Measurements from ENCODE around the gene SCYGR4. TPM values are rescaled to one million over a fixed set of nuclear protein-coding genes. Genes with fewer than 3 reads are reported as not detected.

SCYGR4 gene
- total RNA-seq, 1 donor from 2014 or later = not detected

DNA sequence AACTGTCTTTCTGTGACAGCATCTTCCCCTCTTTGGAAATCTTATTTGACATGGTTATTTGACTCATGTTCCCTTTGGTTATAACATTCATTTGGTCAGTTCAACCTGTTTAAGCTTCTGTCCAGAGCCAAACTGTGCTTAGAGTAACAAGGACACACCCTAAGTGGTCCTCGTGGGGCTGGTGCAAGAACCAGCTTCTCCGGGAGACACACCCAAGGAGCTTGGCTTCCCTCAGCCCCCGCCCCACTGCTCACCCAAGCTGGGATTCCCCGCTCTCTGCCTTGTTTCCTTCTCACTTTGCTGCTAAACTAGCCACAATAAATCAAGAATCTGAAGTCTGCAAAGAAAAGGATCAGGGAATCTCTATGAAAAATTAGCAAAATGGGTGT lies 4.0 kb upstream of the SCYGR4 start:
- DNase-seq (ENCODE audit: low spot score in 2 of 2) (no peak), FAIRE-seq (no peak)

DNA sequence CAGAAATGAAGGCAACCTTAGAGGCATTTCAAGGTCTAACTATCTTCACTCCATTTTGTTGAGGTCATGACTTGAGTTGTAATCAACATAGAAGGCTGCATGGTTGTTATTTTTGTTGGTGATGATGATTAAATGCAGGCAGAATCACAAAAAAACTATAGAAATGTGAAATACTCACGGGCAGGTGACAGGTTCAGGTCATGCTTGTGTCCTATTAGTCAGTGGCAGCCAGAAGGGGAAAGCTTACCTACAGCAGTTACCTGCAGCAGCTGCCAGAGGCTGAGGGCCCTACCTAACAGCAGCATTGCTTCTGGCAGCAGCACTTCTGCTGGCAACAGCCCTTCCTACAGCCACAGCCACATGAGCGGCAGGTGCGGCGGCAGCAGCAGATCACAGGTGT lies 3.1 kb upstream of the SCYGR4 start:
- FAIRE-seq (no peak), DNase-seq (ENCODE audit: low spot score in 2 of 2) (no peak)

DNA sequence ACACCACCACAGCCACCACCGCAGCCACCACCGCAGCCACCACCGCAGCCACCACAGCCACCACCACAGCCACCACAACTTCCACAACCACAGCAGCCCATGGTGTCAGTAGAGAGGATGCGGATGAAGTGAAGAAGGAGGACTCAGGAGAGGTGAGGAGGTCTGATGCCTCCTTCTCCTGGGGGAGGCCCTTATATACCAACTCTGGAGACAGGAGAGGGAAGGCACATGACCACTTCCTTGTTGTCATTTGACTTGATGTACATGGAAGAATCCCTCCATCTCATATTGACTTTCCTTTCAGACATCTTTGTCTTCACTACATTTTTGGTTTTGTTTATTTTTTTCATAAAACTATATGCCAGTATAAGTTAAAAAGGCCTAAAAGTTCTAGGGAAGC lies 2.6 kb upstream of the SCYGR4 start, which contains the start of gene SCYGR3:
SCYGR3 (minus strand) TSS at position 101 of the 400 bp plus-strand sequence; CDS start at position 101, 0 bp downstream.
- FAIRE-seq (no peak), DNase-seq (ENCODE audit: low spot score in 2 of 2) (no peak)

DNA sequence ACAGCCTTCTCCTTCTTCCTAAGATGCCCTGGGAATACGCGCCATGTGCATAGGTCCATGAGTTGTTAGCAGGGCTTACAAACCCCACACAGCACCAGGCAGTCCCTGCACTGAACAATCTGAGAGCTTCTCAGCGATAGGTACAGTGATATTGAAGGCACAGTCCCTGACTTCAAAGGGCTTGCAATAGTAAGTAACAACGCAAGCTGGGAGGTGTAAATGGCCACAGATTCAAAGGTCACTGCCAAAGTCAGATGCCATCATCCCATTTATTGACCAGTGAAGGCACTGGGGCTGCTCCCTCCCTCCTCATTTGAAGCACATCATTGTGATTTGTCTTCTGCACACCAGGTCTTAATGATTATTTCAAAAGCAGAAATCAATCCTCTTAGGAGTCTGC lies 2.1 kb upstream of the SCYGR4 start:
- no peak for DNase-seq (ENCODE audit: low spot score in 2 of 2)
- FAIRE-seq = no peak

DNA sequence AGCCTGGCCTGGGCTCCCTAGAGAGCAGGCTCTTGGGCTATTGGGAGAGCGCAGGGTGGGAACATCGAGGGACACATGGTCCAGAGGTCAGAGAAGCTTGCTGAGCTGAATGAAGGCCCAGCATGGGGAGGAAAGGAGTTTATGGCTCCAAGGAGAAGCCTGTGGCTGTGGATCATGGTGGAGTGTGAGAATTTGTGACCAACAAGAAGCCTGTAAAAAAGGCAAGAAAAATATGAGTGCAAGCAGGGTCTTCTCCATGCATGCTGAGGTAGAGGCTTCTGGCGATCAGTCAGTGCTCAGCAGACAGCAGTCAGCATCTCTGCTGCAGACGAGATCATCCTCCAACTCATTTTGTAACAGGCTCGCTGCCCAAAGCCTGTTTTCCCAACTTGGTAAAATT lies 1.4 kb upstream of the SCYGR4 start:
- FAIRE-seq (no peak), DNase-seq (ENCODE audit: low spot score in 2 of 2) (no peak)

DNA sequence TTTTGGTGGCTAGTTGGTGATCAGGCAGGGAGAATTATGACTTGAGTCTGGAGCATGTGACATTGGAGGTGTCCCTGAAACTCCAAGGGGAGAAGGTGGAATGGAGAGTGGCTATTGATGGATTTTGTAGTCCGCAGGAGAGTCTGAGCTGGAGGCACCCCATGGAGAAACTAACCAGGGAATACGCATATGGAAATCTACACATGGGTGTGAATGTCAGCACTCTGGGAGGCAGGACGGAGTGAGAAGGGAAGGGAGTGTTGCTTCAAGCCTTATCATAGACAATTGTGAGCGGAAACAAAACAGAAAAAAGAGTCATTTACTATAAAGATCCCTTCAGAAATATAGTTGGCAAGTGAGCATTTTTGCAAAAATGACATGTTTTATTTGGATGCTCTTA lies 667 bp upstream of the SCYGR4 start:
- DNase-seq (ENCODE audit: low spot score in 2 of 2) (no peak), FAIRE-seq (no peak)

DNA sequence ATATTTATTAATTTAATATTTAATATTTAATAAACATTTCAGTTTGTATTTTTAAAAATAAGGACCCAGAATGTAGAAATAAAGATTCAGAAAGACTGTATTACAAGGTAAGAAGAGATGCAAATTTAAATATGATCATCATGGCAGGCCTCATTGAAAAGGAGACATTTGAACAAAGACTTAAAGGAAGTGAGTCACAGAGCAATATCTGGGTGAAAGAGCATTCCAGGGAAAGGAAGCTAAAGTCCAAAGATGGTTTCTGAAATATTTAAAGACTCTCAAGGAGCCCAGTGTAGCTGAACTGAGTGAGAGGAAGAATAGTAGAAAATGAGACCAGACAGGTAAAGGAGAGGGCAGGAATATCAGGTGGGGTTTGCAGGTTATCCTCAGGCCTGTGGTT lies 5.9 kb downstream of the SCYGR4 start:
- DNase-seq (ENCODE audit: low spot score in 2 of 2) (no peak), FAIRE-seq (no peak)

DNA sequence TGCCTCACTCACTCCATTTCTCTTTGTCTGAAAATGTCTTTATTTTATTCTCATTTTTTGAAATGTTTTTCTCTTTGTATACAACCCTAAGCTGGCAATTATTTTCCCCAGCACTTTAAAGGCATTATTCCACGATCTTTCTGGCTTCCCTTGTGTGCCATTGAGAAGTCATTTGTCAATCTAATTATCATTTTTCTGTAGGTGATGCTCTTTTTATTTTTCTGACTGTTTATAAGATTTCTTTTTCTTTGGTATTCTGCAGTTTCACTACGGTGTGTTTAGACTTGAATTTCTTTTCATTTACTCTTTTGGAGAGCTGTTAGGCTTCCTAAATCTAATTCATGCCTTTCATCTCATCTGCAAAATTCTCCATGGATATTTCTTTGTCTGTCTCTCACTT lies 8.1 kb downstream of the SCYGR4 start:
- FAIRE-seq (no peak), DNase-seq (ENCODE audit: low spot score in 2 of 2) (no peak)

DNA sequence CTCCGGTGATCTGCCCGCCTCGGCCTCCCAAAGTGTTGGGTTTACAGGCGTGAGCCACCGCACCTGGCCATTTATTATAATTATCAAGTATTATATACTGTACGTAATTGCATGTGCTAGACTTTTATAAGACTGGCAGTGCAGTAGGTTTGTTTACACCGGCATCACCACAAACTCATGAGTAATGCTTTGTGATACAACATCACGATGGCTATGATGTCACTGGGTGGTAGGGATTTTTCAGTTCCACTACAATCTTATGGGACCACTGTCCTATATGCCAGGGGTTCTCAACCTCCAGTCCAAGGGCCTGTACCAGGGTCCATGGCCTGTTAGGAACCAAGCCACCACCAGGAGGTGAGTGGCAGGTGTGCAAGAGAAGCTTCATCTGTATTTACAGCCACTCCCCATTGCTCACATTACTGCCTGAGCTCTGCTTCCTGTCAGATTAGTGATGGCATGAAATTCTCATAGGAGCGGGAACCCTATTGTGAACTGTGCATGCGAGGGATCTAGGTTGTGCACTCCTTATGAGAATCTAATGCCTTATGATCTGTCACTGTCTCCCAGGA lies 9.4 kb downstream of the SCYGR4 start:
- DNase-seq (ENCODE audit: low spot score in 2 of 2) (no peak), FAIRE-seq (no peak)

DNA sequence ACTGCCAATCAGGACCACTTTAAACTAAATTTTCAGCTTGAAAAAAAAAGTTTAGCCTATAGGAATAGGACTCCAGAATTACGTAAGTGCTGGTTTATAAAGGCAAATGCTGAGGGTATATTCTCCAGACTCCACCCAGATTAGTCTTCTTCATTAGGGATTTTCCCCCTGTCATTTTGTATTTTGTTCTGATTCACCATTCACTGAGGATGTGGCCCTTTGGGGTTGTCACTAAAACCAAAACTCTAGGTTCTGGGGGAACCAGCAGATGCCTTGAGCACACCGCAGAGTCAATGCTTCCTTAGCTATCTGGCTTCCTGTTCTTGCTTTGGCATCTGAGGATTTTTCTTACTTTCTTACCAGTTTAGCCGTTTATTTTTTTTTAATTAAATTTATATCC lies 10.5 kb downstream of the SCYGR4 start:
- no peak for FAIRE-seq
- no peak for DNase-seq (ENCODE audit: low spot score in 2 of 2)

DNA sequence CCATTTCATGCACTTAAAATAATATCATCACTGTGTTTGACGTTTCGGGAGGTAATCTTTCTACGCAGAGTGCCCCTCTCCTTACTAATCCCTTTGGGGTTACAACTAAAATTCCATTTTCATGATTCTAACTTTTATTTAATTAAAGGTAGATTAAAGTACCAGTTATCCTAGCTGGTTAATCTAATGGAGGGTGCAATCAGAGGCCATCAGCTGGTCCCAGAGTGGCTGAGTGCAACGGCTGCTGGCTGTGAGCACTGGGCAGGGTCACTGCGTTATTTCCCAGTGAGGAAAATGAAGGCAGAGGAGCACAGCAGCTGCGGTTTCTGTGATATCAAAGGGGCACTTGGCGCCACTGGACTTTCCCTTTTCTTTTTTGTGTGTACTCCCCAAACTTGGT lies 12.1 kb downstream of the SCYGR4 start:
- FAIRE-seq = no peak
- no peak for DNase-seq (ENCODE audit: low spot score in 2 of 2)

DNA sequence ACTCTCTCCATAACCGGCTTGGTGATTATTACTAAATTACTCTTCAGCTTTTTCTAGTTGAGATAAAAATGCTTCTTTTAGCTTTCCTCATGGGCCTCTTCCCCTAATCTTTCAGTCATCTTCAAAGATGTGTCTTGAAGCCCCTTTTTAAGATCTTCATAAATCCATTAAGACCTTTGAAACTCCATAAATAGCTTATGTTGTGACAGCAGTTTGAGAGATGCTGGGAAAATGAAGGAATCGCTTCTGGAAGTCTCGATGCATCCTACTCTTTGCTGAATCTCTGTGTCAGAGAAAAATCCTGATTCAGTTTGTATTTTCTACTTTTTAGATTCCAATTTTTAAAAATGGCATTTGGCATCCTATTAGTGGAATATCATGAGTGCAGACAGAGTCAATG lies 13.0 kb downstream of the SCYGR4 start:
- DNase-seq (ENCODE audit: low spot score in 2 of 2) (no peak), FAIRE-seq (no peak)

DNA sequence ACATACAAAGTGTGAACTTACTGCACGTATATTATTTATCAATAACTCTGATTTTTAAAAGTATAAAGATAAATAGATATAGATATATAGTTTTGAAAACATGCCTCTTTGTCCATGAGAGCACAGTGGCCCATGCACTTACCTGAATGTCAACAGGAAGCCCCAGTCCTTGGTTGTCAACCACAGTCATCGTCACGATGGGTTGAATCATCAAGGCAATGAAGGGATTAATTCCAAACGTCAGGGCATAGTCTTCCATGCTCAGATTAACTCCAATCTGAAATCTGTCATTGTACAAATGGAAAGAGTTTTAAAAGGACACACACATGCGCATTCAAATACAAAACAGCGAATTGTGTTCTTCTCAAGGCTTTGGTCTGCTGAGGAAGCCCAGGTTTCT lies 15.5 kb downstream of the SCYGR4 start:
- FAIRE-seq = no peak
- no peak for DNase-seq (ENCODE audit: low spot score in 2 of 2)

DNA sequence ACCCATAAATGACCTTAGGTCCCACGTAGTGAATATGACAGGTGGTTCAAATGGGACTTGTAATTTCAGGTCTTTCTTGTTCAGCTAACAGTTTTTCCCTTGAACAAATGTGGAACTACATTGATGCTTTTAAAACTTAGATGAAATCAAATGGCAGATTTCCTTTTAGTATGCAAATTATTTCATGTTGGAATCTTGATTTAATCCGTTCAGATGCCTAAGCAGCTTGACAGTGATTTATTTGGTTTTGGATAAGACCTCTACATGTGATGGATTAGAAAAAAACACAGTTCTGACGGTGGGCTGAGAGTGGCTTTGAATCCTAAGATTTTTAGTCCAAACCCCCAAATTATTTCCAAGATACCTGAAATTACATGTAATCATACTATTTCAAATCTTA lies 16.9 kb downstream of the SCYGR4 start:
- DNase-seq (ENCODE audit: low spot score in 2 of 2) = no peak
- FAIRE-seq = no peak

DNA sequence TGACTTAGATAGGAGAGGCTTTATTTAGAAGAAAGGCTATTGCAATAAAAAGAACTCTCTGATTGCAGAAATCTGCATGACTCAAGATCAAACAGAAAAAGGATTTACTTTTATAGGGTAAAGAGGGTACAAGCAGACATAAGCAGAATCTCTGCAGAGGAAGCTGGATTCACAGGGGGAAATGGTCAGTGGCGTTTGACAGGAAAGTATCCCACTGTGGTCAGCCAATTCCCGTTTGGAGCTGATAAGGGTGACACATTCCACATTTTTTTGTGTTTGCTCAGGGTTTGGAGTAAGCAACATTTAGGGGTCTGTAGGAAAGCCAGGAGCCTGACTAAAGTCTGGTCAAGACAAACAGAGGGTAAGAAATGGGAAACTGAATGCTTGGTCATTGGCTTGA lies 25.4 kb downstream of the SCYGR4 start:
- FAIRE-seq (no peak), DNase-seq (ENCODE audit: low spot score in 2 of 2) (no peak)

DNA sequence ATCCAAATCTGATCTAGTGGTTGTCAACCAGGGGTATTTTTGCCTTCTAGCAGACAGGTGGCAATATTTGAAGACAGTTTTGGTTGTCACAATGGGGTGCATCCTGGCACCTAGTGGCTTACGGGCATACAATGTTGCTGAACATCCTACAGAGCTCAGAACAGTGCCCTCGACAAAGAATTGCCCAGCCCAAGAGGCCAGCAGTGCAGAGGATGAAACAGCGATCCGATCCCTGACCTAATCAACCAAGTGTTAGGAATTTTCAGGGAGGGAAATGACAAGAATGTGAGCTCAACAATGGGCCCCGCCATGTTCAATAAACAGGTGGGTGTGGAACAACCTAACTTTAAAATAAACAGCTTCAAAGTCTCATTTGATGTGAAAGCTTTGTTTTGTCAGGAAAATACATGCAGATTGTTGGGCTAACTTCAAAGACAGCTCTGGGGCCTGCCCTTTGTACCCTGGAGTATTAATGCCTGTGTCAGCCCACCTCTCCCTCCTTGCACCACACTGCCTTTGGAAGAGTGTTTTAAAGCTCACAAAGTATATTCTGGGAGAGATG lies 26.8 kb downstream of the SCYGR4 start:
- DNase-seq (ENCODE audit: low spot score in 2 of 2) (no peak), FAIRE-seq (no peak)

DNA sequence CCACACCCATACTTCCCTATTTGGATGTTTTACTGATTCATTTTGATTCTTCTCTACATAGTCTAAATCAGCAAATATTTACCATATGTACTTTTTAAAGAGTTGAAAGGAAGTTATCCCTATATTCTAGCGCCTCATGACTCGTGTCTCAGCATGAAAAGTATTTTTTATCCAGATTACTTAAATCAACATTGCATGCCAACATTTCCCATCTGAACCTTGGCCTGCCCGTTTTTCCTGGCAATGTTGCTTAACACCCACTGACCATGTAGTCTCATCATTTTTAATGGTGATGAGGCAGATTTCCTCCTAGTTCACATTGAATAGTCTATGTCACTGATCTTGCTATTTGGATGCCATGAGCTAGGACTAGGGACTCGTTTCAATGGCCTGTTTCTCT lies 36.1 kb downstream of the SCYGR4 start:
- FAIRE-seq (no peak), DNase-seq (ENCODE audit: low spot score in 2 of 2) (no peak)

DNA sequence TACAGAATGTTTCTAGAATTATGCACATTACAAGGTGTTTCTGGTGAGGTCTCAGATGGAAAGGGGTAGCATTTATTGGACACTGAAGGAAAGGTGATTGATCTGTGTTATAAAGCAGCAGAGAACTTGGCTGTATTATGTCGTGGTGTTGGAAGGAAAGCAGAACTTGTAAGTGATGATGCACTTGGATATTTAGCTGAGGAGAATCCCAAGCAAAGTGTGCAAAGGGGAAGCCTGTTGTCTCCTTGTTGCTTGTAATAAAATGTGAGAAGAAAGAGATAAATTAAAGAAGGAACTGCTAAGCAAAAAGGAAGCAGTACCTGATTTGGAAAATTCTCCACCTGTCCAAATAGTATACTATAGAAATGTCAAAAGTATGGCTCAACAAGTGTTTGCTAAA lies 37.1 kb downstream of the SCYGR4 start:
- DNase-seq (ENCODE audit: low spot score in 2 of 2) = no peak
- FAIRE-seq = no peak

DNA sequence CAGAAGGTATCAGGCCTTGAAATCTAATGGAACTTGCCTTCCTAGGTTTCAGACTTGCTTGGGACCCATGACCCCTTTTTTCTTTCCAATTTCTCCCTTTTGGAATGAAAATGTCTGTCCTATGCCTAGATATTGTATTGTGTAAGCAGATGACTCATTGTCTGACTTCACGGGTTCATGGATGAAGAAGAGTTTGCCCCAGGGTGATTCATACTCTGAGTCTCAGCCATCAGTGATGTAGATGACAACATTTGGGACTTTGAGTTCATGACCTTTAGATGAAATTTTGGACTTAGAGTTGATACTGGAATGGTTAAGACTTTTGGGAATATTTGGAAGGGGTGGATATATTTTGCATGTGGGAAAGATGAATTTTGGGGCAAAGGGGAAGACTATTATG lies 38.2 kb downstream of the SCYGR4 start:
- no peak for DNase-seq (ENCODE audit: low spot score in 2 of 2)
- FAIRE-seq = no peak

DNA sequence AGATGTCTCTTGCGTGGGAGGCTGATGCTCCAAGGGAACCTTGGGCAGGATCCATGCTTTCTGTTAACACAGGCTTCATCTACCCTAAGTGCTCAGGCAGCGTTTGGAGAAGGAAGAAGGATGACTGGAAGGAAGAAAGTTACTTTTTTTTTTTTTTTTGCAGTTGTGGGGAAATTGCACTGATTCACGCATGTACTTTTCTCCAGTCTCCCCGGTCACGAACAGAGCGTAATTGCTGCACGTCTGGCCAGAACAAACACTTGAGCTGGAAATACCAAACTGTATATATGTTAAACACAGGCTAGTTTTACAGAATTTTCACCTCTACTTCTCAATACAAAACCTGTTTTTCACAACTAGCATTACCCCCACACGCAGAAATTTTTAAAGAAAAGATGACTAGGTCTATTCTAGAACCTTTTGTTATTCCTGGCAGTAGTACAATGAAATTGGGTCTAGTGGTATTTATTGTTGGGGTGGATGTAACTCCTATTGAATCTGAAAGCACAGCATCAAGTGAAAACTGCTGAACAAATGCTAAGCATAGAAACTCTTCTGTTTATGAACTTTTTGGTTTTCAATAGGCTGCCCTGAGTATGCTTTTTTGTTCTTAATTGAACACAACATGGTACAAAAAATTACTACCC lies 40.0 kb downstream of the SCYGR4 start:
- no peak for DNase-seq (ENCODE audit: low spot score in 2 of 2)
- no peak for FAIRE-seq

DNA sequence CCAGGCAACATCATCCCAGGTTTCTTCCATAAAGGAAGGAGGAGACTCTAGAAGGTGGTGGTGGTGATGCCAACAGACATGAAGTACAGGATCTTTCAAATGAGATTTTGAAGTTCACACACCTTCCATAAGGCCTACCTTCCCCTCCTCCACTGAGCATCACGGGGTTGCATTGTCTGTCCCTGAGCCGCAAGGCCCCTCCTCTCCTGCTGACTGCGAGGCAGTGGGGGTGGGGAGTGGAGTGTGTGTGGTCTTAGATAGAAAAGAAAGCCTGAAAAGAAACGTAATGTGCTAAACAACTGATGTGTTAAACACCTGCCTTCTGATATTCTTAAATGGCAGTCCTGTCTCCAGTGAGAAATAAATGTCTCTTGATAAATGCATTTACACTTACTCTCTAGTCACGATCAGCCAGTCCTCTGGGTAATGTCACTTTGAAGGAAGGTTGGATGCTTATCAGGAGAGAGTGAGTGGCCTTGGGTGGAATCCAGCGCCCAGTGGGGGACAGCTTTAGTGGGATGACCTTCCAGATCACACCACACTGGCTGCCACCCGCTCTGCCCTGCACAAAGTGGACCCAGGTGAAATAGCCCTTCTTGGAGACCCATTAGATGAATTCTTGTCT lies 43.8 kb downstream of the SCYGR4 start:
- DNase-seq (ENCODE audit: low spot score in 2 of 2) (no peak), FAIRE-seq (no peak)

DNA sequence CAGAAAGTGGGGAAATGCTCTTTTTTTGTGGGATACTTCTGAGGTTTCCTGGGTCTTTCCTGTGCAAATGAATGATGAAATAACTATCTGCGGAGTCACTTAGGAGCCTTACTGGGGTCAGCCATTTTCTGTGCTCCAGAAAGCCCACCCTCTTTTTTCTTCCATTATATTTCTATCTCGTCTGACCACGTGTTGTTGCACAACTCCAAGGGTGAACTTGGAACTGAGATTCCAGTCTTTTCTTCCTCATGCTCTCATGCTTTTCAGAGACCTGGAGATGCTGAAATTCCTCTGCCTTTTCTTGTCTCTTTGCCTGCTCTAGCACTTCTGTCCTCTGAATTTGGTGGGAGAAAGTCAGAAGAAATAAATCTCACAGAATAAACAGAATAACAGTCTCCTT lies 44.5 kb downstream of the SCYGR4 start:
- DNase-seq (ENCODE audit: low spot score in 2 of 2) = no peak

More for the DNA sequence above, 44.5 kb downstream of the SCYGR4 start:
- FAIRE-seq = no peak
